ENCODE measurements around the gene LPAR1. TPM values are rescaled to one million over a fixed set of nuclear protein-coding genes. Genes with fewer than 3 reads are reported as not detected.

The LPAR1 gene
- total RNA-seq, 1 experiment from 2014 or later: 11.0 TPM

GRCh38 chr9:111052791-111053190 is 14.5 kb upstream of the LPAR1 start:
- Histone ChIP-seq H3K36me3 (ENCODE audit: control insufficient read depth, insufficient read depth, low read length) (no peaks in the 10 kb centered on the region), H3K4me1 (ENCODE audit: control insufficient read depth, insufficient read depth, low read length) (no peaks in the 10 kb centered on the region), H3K9me3 (ENCODE audit: control insufficient read depth, insufficient read depth, low read depth, low read length) (no peaks in the 10 kb centered on the region), H3K4me3 (ENCODE audit: low read depth in 2 of 2, low read length in 2 of 2) (no peak overlapping the region), H3K27ac (ENCODE audit: low read length) (no peak overlapping the region), H3K27me3 (ENCODE audit: control insufficient read depth, insufficient read depth, low read length) (no peaks in the 10 kb centered on the region)
- no TSS peak for BruUV-seq (replicated peaks)
- ChIA-PET CTCF (no interaction called here), POLR2A (no interaction called here)
- in situ Hi-C loops (cut with HindIII; ENCODE audit: low pct_unique_long_range_greater_than_20kb, low sequenced_read_pairs) (no loop called here), intact Hi-C loops (cut with micrococcal nuclease; ENCODE audit: unreplicated experiment) (no loop called here)
- no peak for TF ChIP-seq POLR2AphosphoS5 (IDR thresholded peaks at IDR 0.05; ENCODE audit: low read depth, low read length)
- no peak for TF ChIP-seq CTCF (IDR thresholded peaks at IDR 0.05)
- TF ChIP-seq TCF7L2 (IDR thresholded peaks at IDR 0.05; ENCODE audit: low read depth, low read length): no peak
- DNase-seq (ENCODE audit: low read depth, low spot score) (no peak), ATAC-seq (no peak)

- Histone ChIP-seq H3K36me3 (ENCODE audit: control insufficient read depth, insufficient read depth, low read length) (no peaks in the 10 kb centered on the region), H3K4me3 (ENCODE audit: low read depth in 2 of 2, low read length in 2 of 2) (no peak overlapping the region), H3K9me3 (ENCODE audit: control insufficient read depth, insufficient read depth, low read depth, low read length) (no peaks in the 10 kb centered on the region), H3K27ac (ENCODE audit: low read length) (no peak overlapping the region), H3K4me1 (ENCODE audit: control insufficient read depth, insufficient read depth, low read length) (no peaks in the 10 kb centered on the region), H3K27me3 (ENCODE audit: control insufficient read depth, insufficient read depth, low read length) (no peaks in the 10 kb centered on the region)
- TF ChIP-seq POLR2AphosphoS5 (IDR thresholded peaks at IDR 0.05; ENCODE audit: low read depth, low read length) (no peak), SIN3A (IDR thresholded peaks at IDR 0.05; ENCODE audit: borderline replicate concordance, insufficient read depth, low read depth, low read length) (no peak), CTCF (IDR thresholded peaks at IDR 0.05) (no peak), REST (IDR thresholded peaks at IDR 0.05; ENCODE audit: insufficient read depth in 1 of 2, low read depth in 2 of 2, low read length in 1 of 2) (no peak), TCF7L2 (IDR thresholded peaks at IDR 0.05; ENCODE audit: low read depth, low read length) (no peak)
- ChIA-PET POLR2A (no interaction called here), CTCF (interaction anchor here (0.6 kb wide), 1 partner anchor 17 kb away, joined by 3 read pairs; no protein-coding TSS in a partner anchor)
- in situ Hi-C loops (cut with HindIII; ENCODE audit: low pct_unique_long_range_greater_than_20kb, low sequenced_read_pairs): no loop called here
- DNase-seq (ENCODE audit: low read depth, low spot score) (no peak), ATAC-seq (no peak)
- BruUV-seq (replicated peaks): no TSS peak
- intact Hi-C loops (cut with micrococcal nuclease; ENCODE audit: unreplicated experiment): no loop called here
These were observed 13.1 kb upstream of the LPAR1 start for GRCh38 chr9:111051400-111051799.

All from Panc1 (cell line).